H1 (cell line): ENCODE measurements around the gene ANXA2.

ENCODE experiments used
- ASH2L ChIP-seq: fragments of 200-600, 300-600 bp; sonication (generic); IDR thresholded peaks from one replicate; pipeline ENCODE4 v1.7.1; 2017; ENCODE audit warnings: low read length
- ATF3 ChIP-seq: IDR thresholded peaks from 2 replicates; pipeline ENCODE4 v1.6.1; 2011; ENCODE audit warnings: low read depth, mild to moderate bottlenecking, low read length; ENCODE audit not compliant: insufficient read depth
- BRCA1 ChIP-seq: IDR thresholded peaks from 2 replicates; pipeline ENCODE4 v1.6.1; 2012; ENCODE audit warnings: low read depth, low read length, improper control_type of control experiment
- CHD1 ChIP-seq: IDR thresholded peaks from 2 replicates; pipeline ENCODE4 v1.6.1; 2012; ENCODE audit warnings: low read depth, low read length, improper control_type of control experiment
- CHD7 ChIP-seq: fragments of 300-600 bp; sonication (generic); IDR thresholded peaks from 2 replicates; pipeline ENCODE4 v1.7.1; 2012; ENCODE audit warnings: low read length, moderate library complexity, mild to moderate bottlenecking, inconsistent platforms; ENCODE audit not compliant: insufficient replicate concordance
- CTCF ChIP-seq, 3 experiments: IDR thresholded peaks; 1 replicate in 2 of 3; 2 replicates in 1 of 3; pipeline versions ENCODE4 v1.5.1 to v1.6.1; 2011; ENCODE audit warnings: low read length in 3 of 3, mild to moderate bottlenecking in 3 of 3, inconsistent platforms in 2 of 3, low read depth in 1 of 3, moderate library complexity in 1 of 3; ENCODE audit not compliant: insufficient read depth in 1 of 3; ENCODE audit errors: control extremely low read depth in 1 of 3
- EZH2 ChIP-seq: fragments of 200-600 bp; sonication (generic); IDR thresholded peaks from 2 replicates; pipeline ENCODE4 v1.7.1; 2012; ENCODE audit warnings: low read depth, mild to moderate bottlenecking, moderate library complexity, low read length, inconsistent platforms; ENCODE audit not compliant: severe bottlenecking
- GABPA ChIP-seq: IDR thresholded peaks from 2 replicates; pipeline ENCODE4 v1.6.1; 2011; ENCODE audit warnings: mild to moderate bottlenecking, low read length, moderate library complexity, borderline replicate concordance; ENCODE audit not compliant: insufficient read depth
- KDM1A ChIP-seq: fragments of 200-600, 300-600 bp; sonication (generic); IDR thresholded peaks from 2 replicates; pipeline ENCODE4 v1.7.1; 2016; ENCODE audit warnings: mild to moderate bottlenecking, low read length, borderline replicate concordance
- MAX ChIP-seq: IDR thresholded peaks from 2 replicates; pipeline ENCODE4 v1.6.1; 2012; ENCODE audit warnings: inconsistent platforms
- POLR2A ChIP-seq, 2 experiments: IDR thresholded peaks; 1 replicate in 1 of 2; 2 replicates in 1 of 2; pipeline ENCODE4 v1.6.1; 2011; ENCODE audit warnings: low read depth in 2 of 2, low read length in 2 of 2, mild to moderate bottlenecking in 2 of 2; ENCODE audit errors: control extremely low read depth in 1 of 2
- SIRT6 ChIP-seq: IDR thresholded peaks from one replicate; pipeline ENCODE4 v1.7.1; 2012; ENCODE audit warnings: low read length, inconsistent platforms
- SP1 ChIP-seq: IDR thresholded peaks from 2 replicates; pipeline ENCODE4 v1.6.1; 2011; ENCODE audit warnings: low read depth, low read length
- TCF12 ChIP-seq: IDR thresholded peaks from 2 replicates; pipeline ENCODE4 v1.6.1; 2011; ENCODE audit warnings: low read depth, mild to moderate bottlenecking, low read length

- TF ChIP-seq CHD1 (no peak), POLR2A (IDR thresholded peaks at IDR 0.05; ENCODE audit: control extremely low read depth in 1 of 2, low read depth in 2 of 2, low read length in 2 of 2) (no peak), CTCF (IDR thresholded peaks at IDR 0.05; ENCODE audit: control extremely low read depth in 1 of 3, insufficient read depth in 1 of 3, low read depth in 1 of 3, low read length in 3 of 3) (no peak), SP1 (no peak), MAX (no peak), GABPA (no peak), ASH2L (no peak), CHD7 (no peak), TCF12 (no peak), BRCA1 (no peak), EZH2 (no peak), ATF3 (no peak), KDM1A (no peak), SIRT6 (no peak)
Measured at GRCh38 chr15:60339236-60339635, 58.5 kb downstream of the ANXA2 start.
